Activated CD8-positive, alpha-beta T cell treated with anti-CD3 and anti-CD28 coated beads for 36 hours (primary cell): ENCODE data around the gene PSMD3. TPM values are rescaled to one million over a fixed set of nuclear protein-coding genes. Genes with fewer than 3 reads are reported as not detected.

Experiments
- ATAC-seq: fragments of 200-7000 bp; cut with Tn5 transposase; one replicate; pipeline ENCODE4 v1.10.0; 2021; ENCODE audit warnings: mild to moderate bottlenecking, moderate library complexity
- CTCF ChIA-PET: fragments of 350-600 bp; sonication (Branson Sonifier 250); formaldehyde crosslinking; loops from one replicate; lab custom pipeline; 2021; ENCODE audit warnings: antibody characterized with exemption; lab: Charles Lee
- POLR2A ChIA-PET: fragments of 350-600 bp; sonication (Branson Sonifier 250); formaldehyde crosslinking; loops from one replicate; lab custom pipeline; 2021; ENCODE audit warnings: antibody characterized with exemption; lab: Charles Lee
- DNase-seq: peaks from one replicate; pipeline ENCODE4 v3.0.0-alpha.2; 2020
- H3K27ac Mint-ChIP-seq: one replicate; pipeline ENCODE4 v1.8.0; 2021; ENCODE audit warnings: mild to moderate bottlenecking, mixed read lengths
- H3K27me3 Mint-ChIP-seq: one replicate; pipeline ENCODE4 v1.8.0; 2021; ENCODE audit warnings: mixed read lengths
- H3K36me3 Mint-ChIP-seq: one replicate; pipeline ENCODE4 v1.8.0; 2021; ENCODE audit warnings: low read depth, mixed read lengths
- H3K4me1 Mint-ChIP-seq: one replicate; pipeline ENCODE4 v1.8.0; 2021; ENCODE audit warnings: low read depth, mixed read lengths
- H3K4me3 Mint-ChIP-seq: one replicate; pipeline ENCODE4 v1.8.0; 2021; ENCODE audit warnings: mild to moderate bottlenecking, moderate library complexity, mixed read lengths
- H3K9me3 Mint-ChIP-seq: one replicate; pipeline ENCODE4 v1.8.0; 2021; ENCODE audit warnings: mixed read lengths
- intact Hi-C: fragments of 100-400 bp; cut with micrococcal nuclease; formaldehyde crosslinking; loops from one replicate; pipeline ENCODE4 v1.10.0; 2022
- total RNA-seq, 2 experiments: library from RNA; stranded (reverse); gene quantifications; one replicate each; pipeline ENCODE4 v1.2.3, GENCODE V29; 2021
- TF ChIP-seq, protein P1 (sequence below): fragments of 200-600 bp; IDR thresholded peaks from one replicate; pipeline ENCODE4 v1.8.0; 2022; ENCODE audit warnings: antibody characterized with exemption, mild to moderate bottlenecking

The PSMD3 gene
- total RNA-seq, 2 experiments from 2014 or later, result 149 to 153 TPM

DNA sequence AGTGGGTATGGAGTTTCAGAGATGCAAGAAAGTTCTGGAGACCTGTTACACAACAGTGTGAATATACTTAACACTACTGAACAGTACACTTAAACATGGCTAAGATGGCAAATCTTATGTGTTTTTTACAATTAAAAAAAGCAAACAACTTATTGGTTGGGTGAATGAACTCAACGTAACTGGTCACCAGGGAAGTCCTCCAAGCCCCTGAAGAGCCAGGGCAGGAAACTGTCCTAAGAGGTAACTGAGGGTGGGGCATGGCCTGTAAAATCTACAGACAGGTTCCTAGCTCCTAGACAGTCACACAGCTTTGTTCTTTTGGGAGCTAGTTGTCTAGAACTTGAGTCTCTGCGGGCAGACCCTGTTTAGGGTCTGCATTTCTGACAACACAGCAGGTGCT lies 45.0 kb downstream of the PSMD3 start:
- Mint-ChIP-seq H3K27me3 (no peaks in the 10 kb centered on the region), H3K27ac (no peak overlapping the region), H3K4me1 (peaks cover 16% of the 10 kb centered on the region), H3K4me3 (no peak overlapping the region), H3K36me3 (peaks cover 39% of the 10 kb centered on the region), H3K9me3 (no peaks in the 10 kb centered on the region)
- CTCF ChIA-PET, result interaction anchor here (0.9 to 4.9 kb wide), 20 partner anchors 11 to 403 kb away, joined by 3 to 79 read pairs (median 6); partner anchors contain the start of genes CSF3, MED24, MIEN1 and RAPGEFL1
- POLR2A ChIA-PET, result interaction anchor here (1.0 to 2.1 kb wide), 3 partner anchors 10 to 98 kb away, joined by 3 to 15 read pairs (median 3); partner anchors contain the start of genes CSF3 and MED24
- ATAC-seq (no peak), DNase-seq (no peak)
- intact Hi-C loops, result no loop called here
- TF ChIP-seq, protein P1, sequence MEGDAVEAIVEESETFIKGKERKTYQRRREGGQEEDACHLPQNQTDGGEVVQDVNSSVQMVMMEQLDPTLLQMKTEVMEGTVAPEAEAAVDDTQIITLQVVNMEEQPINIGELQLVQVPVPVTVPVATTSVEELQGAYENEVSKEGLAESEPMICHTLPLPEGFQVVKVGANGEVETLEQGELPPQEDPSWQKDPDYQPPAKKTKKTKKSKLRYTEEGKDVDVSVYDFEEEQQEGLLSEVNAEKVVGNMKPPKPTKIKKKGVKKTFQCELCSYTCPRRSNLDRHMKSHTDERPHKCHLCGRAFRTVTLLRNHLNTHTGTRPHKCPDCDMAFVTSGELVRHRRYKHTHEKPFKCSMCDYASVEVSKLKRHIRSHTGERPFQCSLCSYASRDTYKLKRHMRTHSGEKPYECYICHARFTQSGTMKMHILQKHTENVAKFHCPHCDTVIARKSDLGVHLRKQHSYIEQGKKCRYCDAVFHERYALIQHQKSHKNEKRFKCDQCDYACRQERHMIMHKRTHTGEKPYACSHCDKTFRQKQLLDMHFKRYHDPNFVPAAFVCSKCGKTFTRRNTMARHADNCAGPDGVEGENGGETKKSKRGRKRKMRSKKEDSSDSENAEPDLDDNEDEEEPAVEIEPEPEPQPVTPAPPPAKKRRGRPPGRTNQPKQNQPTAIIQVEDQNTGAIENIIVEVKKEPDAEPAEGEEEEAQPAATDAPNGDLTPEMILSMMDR, result no peak

DNA sequence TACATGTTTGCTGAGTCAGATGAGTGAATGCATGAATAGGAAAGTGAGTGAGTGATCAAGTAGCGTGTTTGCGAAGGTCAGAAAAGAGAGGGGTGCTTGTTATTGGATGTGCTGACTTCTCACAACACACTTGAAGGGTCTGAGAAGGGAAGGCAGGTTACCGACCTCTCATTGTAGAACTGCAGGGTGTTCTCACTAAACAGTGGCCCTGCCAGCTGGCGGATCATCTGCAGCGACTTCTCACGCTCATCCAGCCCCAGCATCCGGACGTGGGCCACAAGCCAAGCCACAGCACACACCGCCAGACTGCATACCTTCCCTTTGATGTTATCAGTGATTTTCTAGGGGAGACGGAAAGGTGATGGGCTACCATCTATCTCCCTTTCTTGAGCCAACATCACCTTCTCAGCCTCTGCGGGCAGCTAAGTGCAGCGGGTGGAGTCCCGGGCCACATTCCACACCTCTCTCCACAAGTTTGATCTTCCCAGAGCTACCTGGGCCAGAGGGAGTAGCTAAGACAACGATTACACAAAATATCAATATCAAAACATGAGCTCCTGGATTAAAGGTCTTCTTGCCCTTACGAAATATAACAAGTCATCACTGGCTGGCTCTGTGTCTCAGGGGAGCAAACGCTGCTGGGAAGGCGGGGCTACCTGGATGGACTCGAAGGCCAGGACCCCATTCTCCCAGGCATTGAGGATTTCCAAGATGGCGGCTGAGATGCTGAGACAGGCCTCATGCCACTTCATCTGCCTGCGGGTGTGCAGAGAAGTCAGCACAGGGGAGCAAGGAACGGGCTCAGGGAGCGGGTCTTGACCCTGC lies 45.6 kb downstream of the PSMD3 start:
- ATAC-seq (peak; percentile 41), DNase-seq (peak; percentile 52)
- Mint-ChIP-seq H3K4me3 (no peak overlapping the region), H3K9me3 (no peaks in the 10 kb centered on the region), H3K27me3 (no peaks in the 10 kb centered on the region), H3K27ac (no peak overlapping the region), H3K36me3 (peaks cover 42% of the 10 kb centered on the region), H3K4me1 (peaks cover 16% of the 10 kb centered on the region)
- intact Hi-C loops, result no loop called here
- TF ChIP-seq, protein P1, result no peak
- ChIA-PET POLR2A (interaction anchor here (1.0 to 2.1 kb wide), 3 partner anchors 10 to 97 kb away, joined by 3 to 15 read pairs (median 4); partner anchors contain the start of genes CSF3 and MED24), CTCF (interaction anchor here (0.6 to 4.9 kb wide), 37 partner anchors 8 to 407 kb away, joined by 3 to 79 read pairs (median 5); partner anchors contain the start of genes CSF3, MED24, MIEN1 and RAPGEFL1)

DNA sequence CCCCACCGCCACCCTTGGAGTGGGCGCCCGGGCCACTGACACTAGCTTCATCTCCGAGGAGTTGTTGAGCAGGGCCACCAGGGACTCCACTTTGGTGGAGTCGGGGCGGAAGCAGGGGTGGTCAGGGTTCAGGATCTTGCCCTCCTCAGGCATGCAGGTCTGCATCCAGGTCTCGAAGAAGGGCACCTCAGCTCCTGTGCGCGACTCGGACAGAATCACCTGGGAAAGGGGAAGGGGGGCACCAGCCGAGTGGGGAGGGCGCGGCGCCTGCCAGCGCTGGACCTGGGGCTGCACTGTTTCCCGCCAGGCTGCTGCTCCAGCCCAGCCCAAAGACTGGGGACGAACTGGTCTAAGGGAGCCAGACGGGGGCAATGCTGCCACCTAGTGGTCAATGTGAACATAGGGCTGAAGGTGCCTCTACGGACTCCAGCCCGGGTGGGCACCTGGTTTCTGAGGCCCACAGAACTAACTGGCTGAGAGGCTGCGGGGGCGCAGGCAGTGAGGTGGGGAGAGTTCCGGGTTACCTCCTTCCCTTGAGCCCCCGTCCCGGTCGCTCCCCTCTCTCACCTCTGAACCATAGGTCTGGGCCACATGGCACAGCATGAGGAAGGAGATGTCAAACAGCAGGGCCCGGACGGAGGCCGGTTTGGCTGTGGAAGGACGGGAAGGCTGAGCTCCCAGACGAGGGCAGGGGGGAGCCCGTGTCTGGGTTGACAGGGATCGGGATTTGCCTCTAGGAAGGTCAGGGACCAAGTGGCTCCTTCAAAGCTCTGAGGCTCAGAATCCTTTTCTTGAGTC lies 46.4 kb downstream of the PSMD3 start:
- no peaks in the 10 kb centered on the region for H3K27me3 Mint-ChIP-seq
- peaks cover 42% of the 10 kb centered on the region for H3K36me3 Mint-ChIP-seq
- DNase-seq (peak; percentile 83), ATAC-seq (peak; percentile 93)
- ChIA-PET POLR2A (interaction anchor here (1.2 to 2.1 kb wide), 3 partner anchors 11 to 28 kb away, joined by 4 to 15 read pairs (median 5); partner anchors contain the start of genes CSF3 and MED24), CTCF (interaction anchor here (0.6 to 4.9 kb wide), 55 partner anchors 8 to 408 kb away, joined by 3 to 79 read pairs (median 4); partner anchors contain the start of genes CSF3, MED24, MIEN1 and RAPGEFL1)
- peaks cover 16% of the 10 kb centered on the region for H3K4me1 Mint-ChIP-seq
- no peak overlapping the region for H3K27ac Mint-ChIP-seq
- no peaks in the 10 kb centered on the region for H3K9me3 Mint-ChIP-seq
- TF ChIP-seq, protein P1, result peak; percentile 92
- intact Hi-C loops, result no loop called here
- no peak overlapping the region for H3K4me3 Mint-ChIP-seq

DNA sequence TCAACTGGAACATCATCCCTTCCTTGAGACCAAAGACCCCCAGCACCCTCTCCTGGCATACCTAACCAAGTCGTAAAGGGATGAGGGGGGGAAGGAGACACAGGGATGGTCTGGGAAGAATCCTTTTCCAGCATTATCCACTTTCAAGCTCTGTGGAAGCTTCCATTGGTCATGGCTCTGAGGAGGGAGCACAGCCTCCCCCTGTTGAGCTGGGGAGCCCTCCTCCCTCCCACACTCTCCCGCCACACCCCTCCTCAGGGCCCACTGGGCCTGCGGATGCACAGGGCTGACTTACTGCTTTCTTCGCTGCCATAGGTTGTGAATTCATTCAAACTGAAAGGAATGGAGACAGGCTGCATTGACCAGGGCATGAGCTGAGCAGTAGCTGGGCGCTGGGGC lies 47.0 kb downstream of the PSMD3 start:
- peaks cover 16% of the 10 kb centered on the region for H3K4me1 Mint-ChIP-seq
- H3K27ac Mint-ChIP-seq, result no peak overlapping the region
- TF ChIP-seq, protein P1, result no peak
- peaks cover 46% of the 10 kb centered on the region for H3K36me3 Mint-ChIP-seq
- no peaks in the 10 kb centered on the region for H3K9me3 Mint-ChIP-seq
- ChIA-PET POLR2A (interaction anchor here (0.6 to 1.6 kb wide), 4 partner anchors 10 to 350 kb away, joined by 3 to 5 read pairs (median 3); no protein-coding TSS in a partner anchor), CTCF (interaction anchor here (0.6 to 4.9 kb wide), 40 partner anchors 9 to 408 kb away, joined by 3 to 79 read pairs (median 4); partner anchors contain the start of genes CSF3 and MED24)
- H3K27me3 Mint-ChIP-seq, result no peaks in the 10 kb centered on the region
- H3K4me3 Mint-ChIP-seq, result no peak overlapping the region
- DNase-seq (no peak), ATAC-seq (no peak)
- intact Hi-C loops, result no loop called here
